DND-41 (cell line): ENCODE data around the gene PRRC2B.

ENCODE experiments used
- CTCF ChIP-seq: IDR thresholded peaks from 2 replicates; pipeline ENCODE4 v1.5.1; 2012; ENCODE audit warnings: borderline replicate concordance, low read length, moderate library complexity, mild to moderate bottlenecking; ENCODE audit not compliant: poor library complexity, severe bottlenecking; ENCODE audit errors: extremely low read depth
- EZH2 ChIP-seq: IDR thresholded peaks from 3 replicates; pipeline ENCODE4 v1.6.1; 2012; ENCODE audit warnings: borderline replicate concordance, low read depth, mild to moderate bottlenecking, moderate library complexity, low read length, inconsistent platforms; ENCODE audit not compliant: severe bottlenecking

GRCh38 chr9:131543141-131543540 is 149.3 kb downstream of the PRRC2B start:
- TF ChIP-seq CTCF (no peak), EZH2 (no peak)
